SK-N-SH (cell line): ENCODE data around the gene BAG1. TPM values are rescaled to one million over a fixed set of nuclear protein-coding genes. Genes with fewer than 3 reads are reported as not detected.

ENCODE experiments used
- CTCF ChIA-PET: fragments of 300-600, 350-600 bp; formaldehyde crosslinking; extraction: SDS; loops from one replicate; lab custom pipeline; 2021; lab: Yijun Ruan, JAX
- POLR2A ChIA-PET: fragments of 350-600 bp; sonication (Branson Sonifier 250); formaldehyde crosslinking; extraction: SDS; loops from one replicate; lab custom pipeline; 2020; ENCODE audit warnings: antibody characterized with exemption, inconsistent platforms; lab: Yijun Ruan, JAX
- DNase-seq: peaks from one replicate; pipeline ENCODE4 v3.0.0; 2012
- H2AFZ ChIP-seq: fragments of 200-600 bp; sonication (generic); 2 replicates; pipeline ENCODE4 v1.8.1; 2016; ENCODE audit warnings: antibody characterized with exemption, mild to moderate bottlenecking, low read depth
- H3F3A ChIP-seq: fragments of 200-600 bp; sonication (generic); replicated peaks from 2 replicates; pipeline ENCODE3; 2016; ENCODE audit warnings: antibody characterized with exemption, mild to moderate bottlenecking; ENCODE audit not compliant: insufficient read depth
- H3K27ac ChIP-seq, 2 experiments: fragments of 200-500 bp in 1 of 2; fragments of 200-600 bp in 1 of 2; sonication (Bioruptor generic) in 1 of 2; sonication (generic), shearing (Covaris generic) in 1 of 2; 2 replicates each; pipeline versions ENCODE4 v1.5.1 to v1.6.1; 2014 to 2016; ENCODE audit warnings: low read depth in 2 of 2, inconsistent platforms in 1 of 2, low read length in 1 of 2, mild to moderate bottlenecking in 1 of 2, mixed read lengths in 1 of 2
- H3K27me3 ChIP-seq: fragments of 200-600 bp; sonication (generic), shearing (Covaris generic); 2 replicates; pipeline ENCODE4 v1.6.1; 2016; ENCODE audit warnings: mixed run types; ENCODE audit not compliant: insufficient read depth
- H3K36me3 ChIP-seq, 2 experiments: fragments of 200-500 bp in 1 of 2; fragments of 200-600 bp in 1 of 2; sonication (Bioruptor generic) in 1 of 2; sonication (generic) in 1 of 2; replicated peaks in 1 of 2; 2 replicates each; pipeline versions ENCODE3 to v1.5.1; 2014 to 2016; ENCODE audit warnings: low read length in 1 of 2, mild to moderate bottlenecking in 1 of 2; ENCODE audit not compliant: insufficient read depth in 2 of 2, control insufficient read depth in 1 of 2
- H3K4me1 ChIP-seq, 2 experiments: fragments of 200-500 bp in 1 of 2; fragments of 200-600 bp in 1 of 2; sonication (Bioruptor generic) in 1 of 2; sonication (generic), shearing (Covaris generic) in 1 of 2; 2 replicates each; pipeline versions ENCODE4 v1.5.1 to v1.6.1; 2014 to 2016; ENCODE audit warnings: low read depth in 1 of 2, low read length in 1 of 2, mixed run types in 1 of 2; ENCODE audit not compliant: insufficient read depth in 2 of 2, control insufficient read depth in 1 of 2
- H3K4me2 ChIP-seq: fragments of 200-600 bp; sonication (generic), shearing (Covaris generic); 2 replicates; pipeline ENCODE4 v1.6.1; 2017; ENCODE audit warnings: mixed run types
- H3K4me3 ChIP-seq, 2 experiments: fragments of 200-500 bp in 1 of 2; fragments of 200-600 bp in 1 of 2; sonication (Bioruptor generic) in 1 of 2; sonication (generic), shearing (Covaris generic) in 1 of 2; 2 replicates each; pipeline versions ENCODE4 v1.5.1 to v1.8.1; 2014 to 2016; ENCODE audit warnings: low read depth in 2 of 2, inconsistent platforms in 1 of 2, low read length in 1 of 2, mild to moderate bottlenecking in 1 of 2, mixed read lengths in 1 of 2, moderate library complexity in 1 of 2
- H3K79me2 ChIP-seq: fragments of 200-600 bp; sonication (generic); 2 replicates; pipeline ENCODE4 v1.8.1; 2017; ENCODE audit warnings: mild to moderate bottlenecking; ENCODE audit not compliant: insufficient read depth
- H3K9ac ChIP-seq: fragments of 200-600 bp; sonication (generic); 2 replicates; pipeline ENCODE4 v1.6.1; 2017; ENCODE audit warnings: mixed run types
- H3K9me2 ChIP-seq: fragments of 200-600 bp; sonication (generic); 2 replicates; pipeline ENCODE4 v1.6.1; 2017; ENCODE audit warnings: mixed run types
- H3K9me3 ChIP-seq: fragments of 200-600 bp; sonication (generic); 2 replicates; pipeline ENCODE4 v1.6.1; 2017; ENCODE audit warnings: mixed run types, mild to moderate bottlenecking, moderate library complexity
- H4K20me1 ChIP-seq: fragments of 200-600 bp; sonication (generic); 2 replicates; pipeline ENCODE4 v1.6.1; 2017; ENCODE audit warnings: mild to moderate bottlenecking, mixed run types; ENCODE audit not compliant: insufficient read depth
- EP300 ChIP-seq, 2 experiments: IDR thresholded peaks; 2 replicates each; pipeline versions ENCODE4 v1.4.0 to v1.6.1; 2012; ENCODE audit warnings: borderline replicate concordance in 1 of 2, low read depth in 1 of 2, low read length in 1 of 2
- EZH2phosphoT487 ChIP-seq: fragments of 200-600 bp; sonication (generic); IDR thresholded peaks from 2 replicates; pipeline ENCODE4 v1.6.1; 2017; ENCODE audit warnings: low read depth, mixed run types, mild to moderate bottlenecking, antibody characterized with exemption, moderate library complexity, borderline replicate concordance
- FOXJ3 ChIP-seq: sonication (generic); formaldehyde crosslinking; IDR thresholded peaks from 2 replicates; pipeline ENCODE4 v1.5.1; 2020; ENCODE audit warnings: mild to moderate bottlenecking, missing genetic modification reagents
- GABPA ChIP-seq: IDR thresholded peaks from 2 replicates; pipeline ENCODE4 v1.4.0; 2012; ENCODE audit warnings: low read depth, mild to moderate bottlenecking
- MXI1 ChIP-seq: IDR thresholded peaks from 2 replicates; pipeline ENCODE4 v1.6.1; 2012; ENCODE audit warnings: mild to moderate bottlenecking, low read depth, low read length, improper control_type of control experiment
- NFIC ChIP-seq: IDR thresholded peaks from 2 replicates; pipeline ENCODE4 v1.4.0; 2012; ENCODE audit warnings: borderline replicate concordance
- RAD21 ChIP-seq: IDR thresholded peaks from 2 replicates; pipeline ENCODE4 v1.6.1; 2012; ENCODE audit warnings: mild to moderate bottlenecking, low read length
- RCOR1 ChIP-seq: fragments of 150-350 bp; IDR thresholded peaks from 2 replicates; pipeline ENCODE4 v1.6.1; 2017; ENCODE audit warnings: antibody characterized with exemption, low read length
- REST ChIP-seq: IDR thresholded peaks from 2 replicates; pipeline ENCODE4 v1.6.1; 2012; ENCODE audit warnings: mild to moderate bottlenecking, low read depth, low read length, moderate library complexity
- SMC3 ChIP-seq: IDR thresholded peaks from 2 replicates; pipeline ENCODE4 v1.6.1; 2012; ENCODE audit warnings: low read depth, low read length, improper control_type of control experiment
- TCF12 ChIP-seq: IDR thresholded peaks from 2 replicates; pipeline ENCODE4 v1.4.0; 2012
- TEAD4 ChIP-seq: IDR thresholded peaks from 2 replicates; pipeline ENCODE4 v1.4.0; 2012; ENCODE audit warnings: mild to moderate bottlenecking, borderline replicate concordance; ENCODE audit not compliant: insufficient read depth
- YY1 ChIP-seq: IDR thresholded peaks from 2 replicates; pipeline ENCODE4 v1.4.0; 2012; ENCODE audit warnings: low read depth, mild to moderate bottlenecking
- WGBS: methylation state at CpG from one replicate; pipeline ENCODE4 v1.1.6; 2017; ENCODE audit warnings: low lambda C conversion rate; 5-methylcytosine and 5-hydroxymethylcytosine counted together
- polyA plus RNA-seq, 3 experiments: library from polyadenylated mRNA; depleted of rRNA; stranded (reverse); fragments of >200 nt; gene quantifications; 2 replicates each; pipeline ENCODE4 v1.2.3, GENCODE V29; 2012
- TF ChIP-seq, protein P1 (sequence below): fragments of 150-350 bp; IDR thresholded peaks from 2 replicates; pipeline ENCODE4 v1.6.1; 2016; ENCODE audit warnings: mild to moderate bottlenecking, low read depth, low read length
- TF ChIP-seq, protein P2 (sequence below): fragments of 150-350 bp; IDR thresholded peaks from 2 replicates; pipeline ENCODE4 v1.6.1; 2017; ENCODE audit warnings: antibody characterized with exemption, low read length, low read depth, borderline replicate concordance

Gene BAG1
- polyA plus RNA-seq, 1 of the 3 experiments (the other 2 are of a cell fraction), result 49.9 TPM

- H3K4me2 ChIP-seq, result no peak overlapping the region
- H3K36me3 ChIP-seq, result peaks cover 10 to 26% of the 10 kb centered on the region in 2 experiments
- H3K27me3 ChIP-seq, result no peaks in the 10 kb centered on the region
- WGBS, result 81% methylated on average over 1 of the region's 1 CpG
- no peak overlapping the region for H2AFZ ChIP-seq
- DNase-seq, result no peak
- no peaks in the 10 kb centered on the region for H3K9me2 ChIP-seq
- H3K9ac ChIP-seq, result no peak overlapping the region
- no peak for TF ChIP-seq FOXJ3
- TF ChIP-seq MXI1, result no peak
- TF ChIP-seq, protein P1, sequence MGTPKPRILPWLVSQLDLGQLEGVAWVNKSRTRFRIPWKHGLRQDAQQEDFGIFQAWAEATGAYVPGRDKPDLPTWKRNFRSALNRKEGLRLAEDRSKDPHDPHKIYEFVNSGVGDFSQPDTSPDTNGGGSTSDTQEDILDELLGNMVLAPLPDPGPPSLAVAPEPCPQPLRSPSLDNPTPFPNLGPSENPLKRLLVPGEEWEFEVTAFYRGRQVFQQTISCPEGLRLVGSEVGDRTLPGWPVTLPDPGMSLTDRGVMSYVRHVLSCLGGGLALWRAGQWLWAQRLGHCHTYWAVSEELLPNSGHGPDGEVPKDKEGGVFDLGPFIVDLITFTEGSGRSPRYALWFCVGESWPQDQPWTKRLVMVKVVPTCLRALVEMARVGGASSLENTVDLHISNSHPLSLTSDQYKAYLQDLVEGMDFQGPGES, result no peak
- no peak for TF ChIP-seq EP300 (IDR thresholded peaks at IDR 0.05; ENCODE audit: borderline replicate concordance in 1 of 2, low read depth in 1 of 2, low read length in 1 of 2)
- TF ChIP-seq REST, result no peak
- no peaks in the 10 kb centered on the region for H3K79me2 ChIP-seq
- H3K27ac ChIP-seq, result no peak overlapping the region
- no peaks in the 10 kb centered on the region; a peak in 1 of 4 replicates for H3K4me1 ChIP-seq
- H3F3A ChIP-seq, result peaks cover 5% of the 10 kb centered on the region
- POLR2A ChIA-PET, result no interaction called here
- H4K20me1 ChIP-seq, result no peaks in the 10 kb centered on the region
- CTCF ChIA-PET, result no interaction called here
- no peak overlapping the region for H3K4me3 ChIP-seq
- H3K9me3 ChIP-seq, result no peaks in the 10 kb centered on the region
These were observed 14.0 kb downstream of the BAG1 start for GRCh38 chr9:33250458-33250995.

DNA sequence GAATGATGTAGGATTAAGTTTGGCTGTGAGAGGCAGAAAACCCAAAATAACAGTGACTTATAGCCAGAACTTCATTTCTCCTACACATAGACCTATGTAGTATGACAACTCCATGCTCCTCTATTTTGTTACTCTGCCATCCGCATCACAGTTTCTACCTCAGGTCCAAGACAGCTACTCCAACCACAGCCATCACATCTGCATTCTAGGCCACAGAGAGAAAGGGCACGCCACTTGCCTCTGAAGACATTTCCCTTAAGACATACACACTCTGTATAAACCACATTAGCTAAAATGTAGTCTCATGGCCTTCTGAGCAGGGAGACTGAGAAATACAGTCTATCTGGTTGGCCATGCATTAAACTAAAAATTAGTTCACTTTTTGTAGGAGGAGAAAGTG is 14.5 kb downstream of the BAG1 start:
- Histone ChIP-seq H3K9me2 (no peaks in the 10 kb centered on the region), H2AFZ (no peak overlapping the region), H3K9me3 (no peaks in the 10 kb centered on the region), H3K4me1 (no peaks in the 10 kb centered on the region; a peak in 1 of 4 replicates), H3K27me3 (no peaks in the 10 kb centered on the region), H3K36me3 (peaks cover 9 to 20% of the 10 kb centered on the region in 2 experiments), H4K20me1 (no peaks in the 10 kb centered on the region), H3F3A (peaks cover 5% of the 10 kb centered on the region), H3K27ac (no peak overlapping the region), H3K9ac (no peak overlapping the region), H3K4me2 (no peak overlapping the region), H3K79me2 (no peaks in the 10 kb centered on the region), H3K4me3 (no peak overlapping the region)
- ChIA-PET POLR2A (no interaction called here), CTCF (interaction anchor here (1.4 kb wide), 1 partner anchor 13 kb away, joined by 3 read pairs; no protein-coding TSS in a partner anchor)
- no peak for TF ChIP-seq RCOR1
- no peak for TF ChIP-seq GABPA
- TF ChIP-seq SMC3, result no peak
- TF ChIP-seq NFIC, result no peak
- TF ChIP-seq YY1, result no peak
- no peak for TF ChIP-seq EZH2phosphoT487
- TF ChIP-seq, protein P2, sequence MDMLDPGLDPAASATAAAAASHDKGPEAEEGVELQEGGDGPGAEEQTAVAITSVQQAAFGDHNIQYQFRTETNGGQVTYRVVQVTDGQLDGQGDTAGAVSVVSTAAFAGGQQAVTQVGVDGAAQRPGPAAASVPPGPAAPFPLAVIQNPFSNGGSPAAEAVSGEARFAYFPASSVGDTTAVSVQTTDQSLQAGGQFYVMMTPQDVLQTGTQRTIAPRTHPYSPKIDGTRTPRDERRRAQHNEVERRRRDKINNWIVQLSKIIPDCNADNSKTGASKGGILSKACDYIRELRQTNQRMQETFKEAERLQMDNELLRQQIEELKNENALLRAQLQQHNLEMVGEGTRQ, result no peak
- TF ChIP-seq TCF12, result no peak
- no peak for TF ChIP-seq EP300 (IDR thresholded peaks at IDR 0.05; ENCODE audit: borderline replicate concordance in 1 of 2, low read depth in 1 of 2, low read length in 1 of 2)
- TF ChIP-seq RAD21, result no peak
- TF ChIP-seq TEAD4, result no peak
- DNase-seq, result no peak
- 96% methylated on average over 2 of the region's 2 CpGs for WGBS
